ENCODE results near the gene RPH3AL. TPM values are rescaled to one million over a fixed set of nuclear protein-coding genes. Genes with fewer than 3 reads are reported as not detected.
"Not testable (repeated sequence)": the region's sequence is repeated elsewhere in the genome, so short reads cannot be mapped to it uniquely, and the experiment has no call there.

Gene RPH3AL
- total RNA-seq, 1 donor from 2014 or later = 31.5 TPM

- DNase-seq (ENCODE audit: low spot score) = no peak
Observed at GRCh38 chr17:205817-206216, 146.8 kb downstream of the RPH3AL start.

DNA sequence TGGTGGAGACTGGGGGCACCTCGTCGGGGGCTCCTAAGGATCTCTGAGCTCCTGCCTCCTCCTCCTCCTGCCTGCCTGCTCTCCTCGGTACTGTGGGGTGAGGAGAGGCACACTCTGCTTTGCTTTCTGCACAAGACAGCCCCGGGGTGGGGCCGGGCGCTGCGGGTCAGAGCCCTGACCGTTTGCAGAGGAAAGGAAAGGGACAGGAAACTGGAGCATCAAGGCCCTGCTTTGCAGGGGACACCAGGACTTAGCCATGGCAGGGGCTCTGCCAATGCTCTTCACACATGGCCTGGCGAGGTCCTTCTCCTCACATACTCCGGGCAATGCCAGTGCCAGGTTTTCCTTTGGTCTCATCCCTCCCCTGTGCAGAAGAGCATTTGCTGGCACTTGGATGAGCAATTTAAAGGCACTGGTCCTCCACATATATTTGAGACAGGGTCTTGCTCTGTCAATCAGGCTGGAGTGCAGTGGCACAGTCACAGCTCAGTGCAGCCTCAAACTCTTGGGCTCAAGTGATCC is 147.4 kb downstream of the RPH3AL start:
- no peak for DNase-seq (ENCODE audit: low spot score)

- DNase-seq (ENCODE audit: low spot score) = no peak
Observed at GRCh38 chr17:204427-205147, 148.0 kb downstream of the RPH3AL start.

- no peak for DNase-seq (ENCODE audit: low spot score)
Observed at GRCh38 chr17:202501-202951, 150.1 kb downstream of the RPH3AL start.

GRCh38 chr17:201736-202135 is 150.9 kb downstream of the RPH3AL start:
- DNase-seq (ENCODE audit: low spot score) = not testable (repeated sequence)

- not testable (repeated sequence) for DNase-seq (ENCODE audit: low spot score)
Observed at GRCh38 chr17:201257-201656, 151.3 kb downstream of the RPH3AL start.

GRCh38 chr17:200586-200985 is 152.0 kb downstream of the RPH3AL start:
- DNase-seq (ENCODE audit: low spot score) = no peak

GRCh38 chr17:199806-200545 is 152.6 kb downstream of the RPH3AL start:
- DNase-seq (ENCODE audit: low spot score) = no peak

- DNase-seq (ENCODE audit: low spot score) = no peak
Observed at GRCh38 chr17:199191-199604, 153.4 kb downstream of the RPH3AL start.

DNA sequence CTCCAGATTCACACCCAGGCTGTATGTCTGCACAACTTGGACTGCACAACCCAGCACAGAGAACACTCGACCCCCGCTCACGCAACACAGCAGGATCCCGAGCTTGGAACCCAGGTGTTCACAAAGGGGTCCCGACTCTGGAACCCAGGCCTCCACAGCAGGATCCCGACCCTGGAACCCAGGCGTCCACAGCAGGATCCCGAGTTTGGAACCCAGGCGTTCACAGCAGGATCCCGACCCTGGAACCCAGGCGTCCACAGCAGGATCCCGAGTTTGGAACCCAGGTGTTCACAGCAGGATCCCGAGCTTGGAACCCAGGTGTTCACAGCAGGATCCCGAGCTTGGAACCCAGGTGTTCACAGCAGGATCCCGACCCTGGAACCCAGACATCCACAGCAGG is 154.4 kb downstream of the RPH3AL start:
- not testable (repeated sequence) for DNase-seq (ENCODE audit: low spot score)

DNA sequence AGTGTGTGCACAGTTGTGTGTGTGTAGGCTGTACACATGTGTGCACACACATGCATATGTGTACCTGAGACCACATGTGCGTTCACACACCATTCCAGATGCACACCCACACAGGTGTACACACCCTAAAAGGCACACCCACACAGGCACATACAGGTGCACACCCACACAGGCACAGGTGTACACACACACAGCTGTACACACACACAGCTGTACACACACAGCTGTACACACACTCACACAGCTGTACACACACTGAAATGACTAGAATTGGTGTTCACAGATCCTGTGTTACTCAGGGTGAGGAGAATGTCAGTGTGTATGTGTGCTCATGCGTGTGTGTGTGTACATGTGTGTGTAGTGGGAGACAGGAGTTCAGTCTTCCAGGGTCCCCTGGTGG is 155.3 kb downstream of the RPH3AL start:
- no peak for DNase-seq (ENCODE audit: low spot score)

DNA sequence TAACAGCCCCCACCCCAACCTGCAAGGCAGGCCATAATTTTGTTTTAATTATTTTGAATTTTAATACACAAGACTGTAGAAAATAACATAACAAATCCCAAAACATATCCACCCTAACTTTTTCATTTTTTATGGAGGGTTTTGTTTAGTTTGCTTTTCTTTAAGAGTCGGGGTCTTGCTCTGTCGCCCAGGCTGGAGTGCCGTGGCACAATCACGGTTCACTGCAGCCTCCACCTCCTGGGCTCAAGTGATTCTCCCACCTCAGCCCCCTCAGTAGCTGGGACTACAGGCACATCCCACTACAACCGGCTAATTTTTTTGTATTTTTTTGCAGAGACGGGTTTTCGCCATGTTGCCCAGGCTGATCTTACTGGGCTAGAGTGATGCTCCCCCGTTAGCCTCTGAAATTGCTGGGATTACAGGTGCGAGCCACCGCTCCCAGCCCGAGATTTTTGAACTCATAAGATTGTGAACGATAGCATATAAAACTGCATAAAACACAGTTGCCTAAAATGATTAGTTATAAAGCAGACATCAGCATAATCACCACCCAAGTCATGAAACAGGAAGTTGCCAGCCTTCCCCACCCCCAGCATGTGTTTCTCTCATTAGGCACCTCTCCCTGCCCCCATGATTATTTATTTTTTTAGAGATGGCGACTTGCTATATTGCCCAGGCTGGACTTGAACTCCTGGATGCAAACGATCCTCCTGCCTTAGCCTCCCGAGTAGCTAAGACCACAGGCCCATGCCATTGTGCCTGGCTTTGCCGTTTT is 157.6 kb downstream of the RPH3AL start:
- no peak for DNase-seq (ENCODE audit: low spot score)

DNA sequence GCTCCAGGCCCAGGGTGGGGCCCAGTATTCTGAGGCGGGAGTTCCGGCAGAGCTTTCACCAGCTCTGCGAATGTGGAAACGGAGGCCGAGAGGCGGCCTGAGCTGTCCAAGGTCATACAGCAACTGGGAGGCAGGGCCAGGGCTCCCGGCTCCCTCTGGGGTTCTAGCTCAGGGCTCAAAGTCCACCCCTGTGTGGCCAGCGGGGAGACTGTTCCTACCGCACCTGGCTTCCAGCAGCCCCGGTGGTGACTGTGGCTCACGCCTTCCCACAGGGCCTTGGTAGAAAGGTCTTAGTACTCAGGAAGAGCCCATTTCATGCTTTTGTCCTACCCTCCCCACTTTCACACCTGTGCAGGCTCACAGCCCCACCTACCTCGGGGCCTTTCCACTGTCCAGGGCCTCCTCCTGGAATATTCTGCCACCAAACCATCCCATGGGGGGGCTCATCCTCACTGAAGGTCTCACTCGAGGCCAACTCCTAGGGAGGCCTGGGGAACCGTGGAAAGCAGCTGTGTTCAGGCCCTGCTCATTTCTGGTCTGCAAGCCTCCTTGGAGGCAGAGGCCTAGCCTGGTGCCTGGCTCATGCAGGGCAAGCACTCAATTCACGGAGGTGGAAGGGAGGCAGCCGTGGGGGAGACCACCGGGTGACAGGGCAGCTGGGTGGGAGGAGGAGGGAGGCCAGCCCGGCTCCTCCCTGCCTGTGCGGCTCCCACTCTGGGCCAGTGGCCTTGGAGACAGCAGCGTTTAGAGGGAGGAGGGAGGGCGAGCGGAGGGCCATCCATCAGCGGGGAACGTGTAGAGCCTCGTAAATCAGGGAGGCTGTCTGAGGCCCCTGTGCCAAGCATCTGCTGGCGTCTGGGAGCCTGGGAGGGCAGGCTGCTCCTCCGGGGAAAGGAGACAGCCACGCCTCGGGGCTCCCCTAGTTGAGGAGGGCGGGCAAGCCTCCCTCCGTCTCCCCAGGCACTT is 158.5 kb downstream of the RPH3AL start:
- DNase-seq (ENCODE audit: low spot score) = no peak

DNA sequence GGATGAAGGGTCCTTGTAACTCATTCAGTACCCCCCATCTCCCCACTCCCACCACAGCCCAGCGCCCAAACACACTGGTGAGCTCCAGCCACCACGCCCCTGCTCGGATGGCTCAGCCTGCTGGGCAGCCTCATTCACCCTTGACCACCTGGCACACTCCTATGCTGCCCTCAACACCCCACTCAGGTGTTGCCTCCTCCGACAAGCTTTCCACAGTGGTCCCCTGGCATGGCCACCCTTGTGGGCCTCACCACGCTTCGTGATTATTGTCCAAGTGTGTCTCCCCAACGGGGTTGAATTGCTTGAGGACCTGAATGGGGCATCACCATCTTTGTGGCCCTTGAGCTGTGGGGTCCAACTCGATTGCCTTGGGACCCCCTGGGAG is 159.2 kb downstream of the RPH3AL start:
- DNase-seq (ENCODE audit: low spot score) = no peak

- DNase-seq (ENCODE audit: low spot score) = no peak
Observed at GRCh38 chr17:192666-193425, 159.8 kb downstream of the RPH3AL start.

DNA sequence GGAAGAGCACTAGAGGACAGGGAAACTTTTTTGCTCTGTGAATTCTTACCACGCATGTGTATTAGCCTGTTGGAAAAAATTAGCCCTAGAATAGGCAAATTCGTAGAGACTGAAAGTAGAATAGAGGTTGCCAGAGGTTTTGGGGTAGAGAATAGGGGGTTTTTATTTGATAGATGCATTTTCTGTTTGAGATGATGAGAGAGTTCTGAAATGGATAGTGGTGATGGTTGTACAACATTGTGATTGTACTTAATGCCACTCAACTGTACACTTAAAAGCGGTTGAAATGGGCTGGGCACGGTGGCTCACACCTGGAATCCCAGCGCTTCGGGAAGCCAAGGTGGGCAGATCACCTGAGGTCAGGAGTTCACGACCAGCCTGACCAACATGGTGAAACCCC is 163.2 kb downstream of the RPH3AL start:
- no peak for DNase-seq (ENCODE audit: low spot score)

DNA sequence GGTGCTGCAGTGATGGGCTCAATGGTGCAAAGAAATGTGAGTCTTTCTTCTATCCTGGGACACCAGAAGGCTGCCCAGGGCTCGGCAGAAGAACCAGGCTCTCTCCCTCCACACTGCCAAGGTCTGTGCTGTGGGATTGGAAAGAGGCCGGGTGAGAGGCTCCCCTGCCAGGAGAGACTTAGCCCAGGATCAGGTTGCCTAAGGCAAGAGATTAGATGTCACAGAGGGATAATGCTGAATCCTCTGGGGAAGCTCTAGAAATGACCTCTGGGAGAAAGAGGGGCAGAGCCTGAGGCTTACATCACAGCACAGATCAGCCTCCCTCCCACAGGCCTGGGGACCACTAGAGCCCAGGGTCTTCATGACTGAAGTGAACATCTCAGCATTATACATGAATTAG is 165.5 kb downstream of the RPH3AL start:
- no peak for DNase-seq (ENCODE audit: low spot score)

- DNase-seq (ENCODE audit: low spot score) = no peak
Observed at GRCh38 chr17:185445-186138, 167.0 kb downstream of the RPH3AL start.

GRCh38 chr17:183021-183420 is 169.6 kb downstream of the RPH3AL start:
- no peak for DNase-seq (ENCODE audit: low spot score)
